GM12874 (cell line): ENCODE data around the gene SIPA1L3.

Experiments
- CTCF ChIP-seq: IDR thresholded peaks from 2 replicates; pipeline ENCODE4 v1.5.1; 2011; ENCODE audit warnings: low read depth, mild to moderate bottlenecking, control low read depth, low read length, moderate library complexity; ENCODE audit not compliant: insufficient read depth

The SIPA1L3 gene

GRCh38 chr19:38089440-38089839 lies 182.4 kb downstream of the SIPA1L3 start:
- no peak for TF ChIP-seq CTCF

DNA sequence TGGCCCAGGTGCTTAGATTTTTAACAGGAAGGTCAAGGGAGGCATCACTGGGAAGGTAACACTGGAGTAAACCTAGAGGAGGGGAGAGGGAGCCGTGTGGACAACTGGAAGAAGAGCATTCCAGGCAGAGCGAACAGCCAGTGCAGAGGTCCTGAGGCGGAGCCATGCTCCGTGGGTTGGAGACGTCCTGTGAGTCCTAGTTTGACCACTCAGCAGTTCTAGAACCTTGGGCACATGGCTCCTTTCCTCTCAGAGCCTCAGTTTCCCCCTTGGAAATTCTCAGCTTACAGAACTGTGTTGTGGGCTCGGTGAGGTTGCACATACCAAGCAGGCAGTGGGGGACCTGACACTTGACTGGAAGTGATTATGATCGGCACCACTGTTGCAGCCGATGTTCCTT lies 186.1 kb downstream of the SIPA1L3 start:
- TF ChIP-seq CTCF = no peak

GRCh38 chr19:38093587-38093986 lies 186.6 kb downstream of the SIPA1L3 start:
- TF ChIP-seq CTCF = no peak

GRCh38 chr19:38095411-38096308 lies 188.7 kb downstream of the SIPA1L3 start:
- peak; percentile 63 for TF ChIP-seq CTCF

GRCh38 chr19:38099966-38100365 lies 193.0 kb downstream of the SIPA1L3 start:
- TF ChIP-seq CTCF = no peak

DNA sequence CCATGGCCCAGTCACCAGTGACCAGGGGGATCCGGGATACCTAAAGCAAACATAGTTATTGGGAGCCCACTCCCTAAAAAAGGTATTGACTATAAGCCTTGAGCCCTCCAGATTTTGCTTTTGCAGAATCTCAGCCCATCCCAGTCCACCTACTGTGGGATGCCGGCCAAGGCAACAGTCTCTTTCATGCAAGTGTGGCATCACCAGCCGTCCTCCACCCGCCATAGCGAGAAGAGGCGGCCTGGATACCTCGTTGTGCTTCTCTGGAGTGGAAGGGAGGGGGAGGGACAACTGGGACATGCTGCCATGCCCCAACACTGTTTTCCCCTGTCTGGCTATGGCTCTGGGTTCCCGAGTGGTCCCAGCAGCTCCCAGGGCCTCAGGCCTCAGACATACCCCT lies 193.6 kb downstream of the SIPA1L3 start:
- no peak for TF ChIP-seq CTCF

DNA sequence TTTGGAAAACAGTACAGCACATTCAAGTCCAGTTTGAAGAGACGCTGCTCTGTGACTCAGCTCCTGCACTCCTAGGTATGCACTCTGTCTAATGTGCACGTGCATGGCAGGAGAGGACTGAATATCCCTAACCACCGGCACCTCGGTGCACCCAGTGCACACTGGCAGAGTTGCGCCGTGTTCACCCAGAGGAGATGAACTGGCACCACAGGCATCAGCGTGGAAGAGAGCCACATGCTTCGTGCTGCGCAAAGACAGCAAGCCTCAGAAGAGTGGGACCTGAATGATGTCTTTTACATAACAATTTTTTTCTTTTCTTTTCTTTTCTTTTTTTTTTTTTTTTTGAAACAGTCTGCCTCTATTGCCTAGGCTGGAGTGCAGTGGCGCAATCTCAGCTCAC lies 194.7 kb downstream of the SIPA1L3 start:
- no peak for TF ChIP-seq CTCF
